ENCODE measurements around the gene MAGI1. TPM values are rescaled to one million over a fixed set of nuclear protein-coding genes. Genes with fewer than 3 reads are reported as not detected.

MAGI1 gene
- total and polyA plus RNA-seq, 4 donors = 9.9 to 88.1 (median 24.6) TPM

DNA sequence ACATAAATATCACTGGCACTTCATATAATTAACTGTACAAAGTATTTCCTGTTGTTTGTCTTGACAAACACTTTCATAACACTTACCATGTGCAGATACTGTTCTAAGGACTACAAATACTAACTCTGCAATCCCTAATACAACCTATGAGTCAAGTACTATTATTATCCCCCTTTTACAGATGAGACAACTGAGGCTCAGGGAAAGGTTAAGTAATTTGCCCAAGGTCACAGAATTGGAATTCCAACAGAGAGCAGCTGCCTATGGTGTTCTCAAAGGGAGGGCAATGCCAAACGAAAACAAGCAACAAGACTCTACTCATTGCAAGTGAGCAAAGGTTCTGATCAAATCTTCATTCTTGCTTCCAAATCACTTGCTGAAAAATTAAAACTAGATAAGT, 85.9 kb downstream of the MAGI1 start:
- ATAC-seq (ENCODE audit: insufficient read depth, low FRiP score) (no peak), DNase-seq (peak in 1 of 3 donors; percentile 25)
- Histone ChIP-seq H3K4me1 (ENCODE audit: control insufficient read depth in 5 of 5, insufficient read depth in 5 of 5, low read length in 5 of 5) (peaks cover 4 to 31% (median 18%) of the 10 kb centered on the region in 5 donors), H3K4me3 (no peak overlapping the region), H3K27me3 (ENCODE audit: control insufficient read depth in 3 of 3, insufficient read depth in 3 of 3, low read length in 2 of 3) (no peaks in the 10 kb centered on the region), H3K9ac (ENCODE audit: insufficient read depth in 1 of 2, low read length in 2 of 2) (peak overlapping the region in 1 of 2 donors; percentile 14), H3K36me3 (ENCODE audit: control insufficient read depth in 4 of 4, insufficient read depth in 4 of 4, low read length in 4 of 4) (no peaks in the 10 kb centered on the region), H3K27ac (ENCODE audit: low read depth in 1 of 2, low read length in 1 of 2) (peak overlapping the region; percentile 45 to 79), H3K9me3 (ENCODE audit: control insufficient read depth in 4 of 4, insufficient read depth in 3 of 4, low read length in 3 of 4) (no peaks in the 10 kb centered on the region)
- WGBS, 2 donors = 67 to 83% methylated on average over 1 of the region's 1 CpG
- TF ChIP-seq, protein P1, sequence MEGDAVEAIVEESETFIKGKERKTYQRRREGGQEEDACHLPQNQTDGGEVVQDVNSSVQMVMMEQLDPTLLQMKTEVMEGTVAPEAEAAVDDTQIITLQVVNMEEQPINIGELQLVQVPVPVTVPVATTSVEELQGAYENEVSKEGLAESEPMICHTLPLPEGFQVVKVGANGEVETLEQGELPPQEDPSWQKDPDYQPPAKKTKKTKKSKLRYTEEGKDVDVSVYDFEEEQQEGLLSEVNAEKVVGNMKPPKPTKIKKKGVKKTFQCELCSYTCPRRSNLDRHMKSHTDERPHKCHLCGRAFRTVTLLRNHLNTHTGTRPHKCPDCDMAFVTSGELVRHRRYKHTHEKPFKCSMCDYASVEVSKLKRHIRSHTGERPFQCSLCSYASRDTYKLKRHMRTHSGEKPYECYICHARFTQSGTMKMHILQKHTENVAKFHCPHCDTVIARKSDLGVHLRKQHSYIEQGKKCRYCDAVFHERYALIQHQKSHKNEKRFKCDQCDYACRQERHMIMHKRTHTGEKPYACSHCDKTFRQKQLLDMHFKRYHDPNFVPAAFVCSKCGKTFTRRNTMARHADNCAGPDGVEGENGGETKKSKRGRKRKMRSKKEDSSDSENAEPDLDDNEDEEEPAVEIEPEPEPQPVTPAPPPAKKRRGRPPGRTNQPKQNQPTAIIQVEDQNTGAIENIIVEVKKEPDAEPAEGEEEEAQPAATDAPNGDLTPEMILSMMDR (IDR thresholded peaks at IDR 0.05; ENCODE audit: control extremely low read depth, extremely low read depth) = no peak

GRCh38 chr3:65951836-65952505, 86.7 kb downstream of the MAGI1 start:
- WGBS, 2 donors = 35 to 36% methylated on average over 4 of the region's 4 CpGs
- H3K4me3 ChIP-seq = no peak overlapping the region

DNA sequence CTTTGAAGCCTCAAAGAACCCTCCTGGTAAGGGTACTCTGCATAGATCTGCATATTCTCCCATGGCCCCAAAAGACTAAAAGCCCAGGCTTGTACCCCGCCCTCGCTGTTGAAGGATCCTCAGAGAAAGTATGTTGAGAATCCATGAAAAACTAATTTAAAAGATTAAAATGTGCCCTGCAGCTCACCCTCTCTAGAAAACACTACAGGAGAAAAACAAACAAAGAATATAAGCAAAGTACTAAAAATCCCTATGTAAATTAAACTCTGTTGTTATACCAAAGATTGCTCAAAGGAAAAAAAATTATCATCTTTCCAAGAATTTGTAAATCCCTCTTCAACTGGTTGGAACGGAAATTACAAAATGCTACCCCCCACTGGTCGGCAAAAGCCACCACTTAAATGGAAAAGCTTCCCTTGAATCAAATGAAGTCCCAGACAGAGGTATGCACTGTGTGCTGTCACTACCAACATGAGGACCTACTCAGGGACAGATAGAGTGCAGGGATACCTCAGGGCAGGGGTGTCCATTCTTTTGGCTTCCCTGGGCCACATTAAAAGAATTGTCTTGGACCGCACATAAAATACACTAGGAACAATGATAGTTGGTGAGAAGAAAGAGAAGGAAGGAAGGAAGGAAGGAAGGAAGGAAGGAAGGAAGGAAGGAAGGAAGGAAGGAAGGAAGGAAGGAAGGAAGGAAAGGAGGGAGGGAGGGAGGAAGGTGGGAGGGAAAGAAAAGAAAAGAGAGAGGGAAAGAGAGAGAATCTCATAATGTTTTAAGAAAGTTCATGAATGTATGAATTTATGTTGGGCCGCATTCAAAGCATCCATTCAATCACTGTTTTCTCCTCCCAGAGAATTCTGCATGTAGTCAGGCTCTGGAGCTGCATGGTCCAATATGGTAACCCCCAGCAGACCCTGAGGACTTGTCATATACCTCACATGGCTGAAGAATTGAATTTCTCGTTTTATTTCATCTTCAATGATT, 88.1 kb downstream of the MAGI1 start:
- DNase-seq = peak; percentile 18 to 58 (median 39)
- WGBS, 2 donors = 75 to 87% methylated on average over 7 of the region's 7 CpGs
- no peaks in the 10 kb centered on the region for H3K27me3 ChIP-seq (ENCODE audit: control insufficient read depth in 3 of 3, insufficient read depth in 3 of 3, low read length in 2 of 3)
- H3K27ac ChIP-seq (ENCODE audit: low read depth in 1 of 2, low read length in 1 of 2) = peak overlapping the region in 1 of 2 donors; percentile 55
- peaks cover 7 to 34% (median 24%) of the 10 kb centered on the region in 5 donors for H3K4me1 ChIP-seq (ENCODE audit: control insufficient read depth in 5 of 5, insufficient read depth in 5 of 5, low read length in 5 of 5)
- no peaks in the 10 kb centered on the region for H3K36me3 ChIP-seq (ENCODE audit: control insufficient read depth in 4 of 4, insufficient read depth in 4 of 4, low read length in 4 of 4)
- TF ChIP-seq, protein P1 (IDR thresholded peaks at IDR 0.05; ENCODE audit: control extremely low read depth, extremely low read depth) = no peak
- no peak for ATAC-seq (ENCODE audit: insufficient read depth, low FRiP score)
- no peaks in the 10 kb centered on the region for H3K9me3 ChIP-seq (ENCODE audit: control insufficient read depth in 4 of 4, insufficient read depth in 3 of 4, low read length in 3 of 4)
- no peak overlapping the region for H3K9ac ChIP-seq (ENCODE audit: insufficient read depth in 1 of 2, low read length in 2 of 2)
- no peak overlapping the region for H3K4me3 ChIP-seq

More at GRCh38 chr3:65951836-65952505, 86.7 kb downstream of the MAGI1 start:
- H3K4me1 ChIP-seq (ENCODE audit: control insufficient read depth in 5 of 5, insufficient read depth in 5 of 5, low read length in 5 of 5) = peaks cover 4 to 31% (median 18%) of the 10 kb centered on the region in 5 donors
- H3K27me3 ChIP-seq (ENCODE audit: control insufficient read depth in 3 of 3, insufficient read depth in 3 of 3, low read length in 2 of 3) = no peaks in the 10 kb centered on the region
- DNase-seq (no peak), ATAC-seq (ENCODE audit: insufficient read depth, low FRiP score) (no peak)
- no peak overlapping the region for H3K9ac ChIP-seq (ENCODE audit: insufficient read depth in 1 of 2, low read length in 2 of 2)
- TF ChIP-seq, protein P1 (IDR thresholded peaks at IDR 0.05; ENCODE audit: control extremely low read depth, extremely low read depth) = no peak
- no peaks in the 10 kb centered on the region for H3K36me3 ChIP-seq (ENCODE audit: control insufficient read depth in 4 of 4, insufficient read depth in 4 of 4, low read length in 4 of 4)
- peak overlapping the region; percentile 45 to 79 for H3K27ac ChIP-seq (ENCODE audit: low read depth in 1 of 2, low read length in 1 of 2)
- H3K9me3 ChIP-seq (ENCODE audit: control insufficient read depth in 4 of 4, insufficient read depth in 3 of 4, low read length in 3 of 4) = no peaks in the 10 kb centered on the region

All from lung (tissue), 12 donors.